Liver (tissue), 9 donors: ENCODE measurements around the gene RPH3AL. TPM values are rescaled to one million over a fixed set of nuclear protein-coding genes. Genes with fewer than 3 reads are reported as not detected.

Experiments used
- DNase-seq: peaks from one replicate; pipeline ENCODE4 v3.0.0-alpha.2; 2017; ENCODE audit warnings: low spot score
- H3K27ac ChIP-seq, 2 donors: one replicate each; pipeline ENCODE4 v1.7.0; 2013; ENCODE audit warnings: inconsistent platforms in 2 of 2, low read length in 2 of 2, control low read depth in 1 of 2, low read depth in 1 of 2, mild to moderate bottlenecking in 1 of 2
- H3K27me3 ChIP-seq, 4 donors: one replicate each; pipeline versions ENCODE4 v1.6.1 to v1.7.0; 2013; ENCODE audit warnings: low read length in 3 of 4, inconsistent platforms in 1 of 4, mild to moderate bottlenecking in 1 of 4, moderate library complexity in 1 of 4; ENCODE audit not compliant: control insufficient read depth in 4 of 4, insufficient read depth in 4 of 4
- H3K36me3 ChIP-seq, 4 donors: one replicate each; pipeline versions ENCODE4 v1.6.1 to v1.7.0; 2013; ENCODE audit warnings: low read length in 3 of 4, mild to moderate bottlenecking in 3 of 4, low read depth in 1 of 4, moderate library complexity in 1 of 4; ENCODE audit not compliant: control insufficient read depth in 4 of 4, insufficient read depth in 3 of 4
- H3K4me1 ChIP-seq, 4 donors: one replicate each; pipeline versions ENCODE4 v1.6.1 to v1.7.0; 2013; ENCODE audit warnings: low read length in 3 of 4, mild to moderate bottlenecking in 3 of 4, moderate library complexity in 1 of 4; ENCODE audit not compliant: control insufficient read depth in 4 of 4, insufficient read depth in 4 of 4
- H3K4me3 ChIP-seq, 3 donors: one replicate each; pipeline versions ENCODE4 v1.6.1 to v1.7.0; 2013; ENCODE audit warnings: low read length in 3 of 3, control low read depth in 1 of 3, low read depth in 1 of 3, mild to moderate bottlenecking in 1 of 3
- H3K9ac ChIP-seq, 2 donors: one replicate each; pipeline ENCODE4 v1.7.0; 2013; ENCODE audit warnings: low read length in 2 of 2, mild to moderate bottlenecking in 2 of 2, moderate library complexity in 2 of 2, control low read depth in 1 of 2, low read depth in 1 of 2
- H3K9me3 ChIP-seq, 4 donors: one replicate each; pipeline versions ENCODE4 v1.6.1 to v1.7.0; 2013; ENCODE audit warnings: low read length in 3 of 4; ENCODE audit not compliant: control insufficient read depth in 4 of 4
- FOXA1 ChIP-seq: IDR thresholded peaks from 2 replicates; pipeline ENCODE4 v1.6.1; 2016; ENCODE audit warnings: antibody characterized with exemption
- GABPA ChIP-seq, 2 donors: IDR thresholded peaks in 1 of 2; conservative IDR thresholded peaks in 1 of 2; 2 replicates each; pipeline ENCODE4 v1.6.1; 2016; ENCODE audit warnings: antibody characterized with exemption in 2 of 2, mild to moderate bottlenecking in 1 of 2, moderate library complexity in 1 of 2
- HNF4A ChIP-seq, 2 donors: conservative IDR thresholded peaks; 2 replicates each; pipeline ENCODE4 v1.6.1; 2016; ENCODE audit warnings: antibody characterized with exemption in 2 of 2, mild to moderate bottlenecking in 2 of 2
- RAD21 ChIP-seq, 2 donors: IDR thresholded peaks; 2 replicates each; pipeline ENCODE4 v1.6.1; 2016; ENCODE audit warnings: antibody characterized with exemption in 2 of 2, mild to moderate bottlenecking in 2 of 2
- RXRA ChIP-seq, 2 donors: IDR thresholded peaks; 2 replicates each; pipeline ENCODE4 v1.6.1; 2017 to 2018; ENCODE audit warnings: antibody characterized with exemption in 2 of 2, mild to moderate bottlenecking in 1 of 2
- SP1 ChIP-seq: IDR thresholded peaks from 2 replicates; pipeline ENCODE4 v1.6.1; 2018; ENCODE audit warnings: antibody characterized with exemption, mild to moderate bottlenecking
- TAF1 ChIP-seq: conservative IDR thresholded peaks from 2 replicates; pipeline ENCODE4 v1.6.1; 2016; ENCODE audit warnings: antibody characterized with exemption, mild to moderate bottlenecking
- YY1 ChIP-seq: IDR thresholded peaks from 2 replicates; pipeline ENCODE4 v1.6.1; 2016; ENCODE audit warnings: antibody characterized with exemption, mild to moderate bottlenecking
- WGBS: extraction: QIAGEN DNeasy Blood & Tissue Kit; methylation state at CpG from one replicate; pipeline ENCODE4 v1.1.7; 2013; 5-methylcytosine and 5-hydroxymethylcytosine counted together
- polyA plus RNA-seq, 2 donors: library from polyadenylated mRNA; stranded (reverse) in 1 of 2; unstranded in 1 of 2; fragments of 200-250 nt in 1 of 2; fragments of >200 nt in 1 of 2; fragmentation: Nextera tagmentation in 1 of 2; extraction: Ambion mirVana in 1 of 2; gene quantifications; one replicate each; pipeline versions ENCODE4 v1.2.1 to v1.2.3, GENCODE V29; 2013 to 2015
- total RNA-seq, 2 donors: library from RNA; depleted of rRNA; stranded (reverse); fragments of >200 nt; gene quantifications; one replicate each; pipeline ENCODE4 v1.2.3, GENCODE V29; 2014
- TF ChIP-seq, protein P1 (sequence below): IDR thresholded peaks from 2 replicates; pipeline ENCODE4 v1.6.1; 2016; ENCODE audit warnings: antibody characterized with exemption, mild to moderate bottlenecking
- TF ChIP-seq, protein P2 (sequence below): IDR thresholded peaks from 2 replicates; pipeline ENCODE4 v1.6.1; 2016; ENCODE audit warnings: antibody characterized with exemption
- TF ChIP-seq, protein P3 (sequence below): IDR thresholded peaks from 2 replicates; pipeline ENCODE4 v1.6.1; 2016; ENCODE audit warnings: antibody characterized with exemption
- donor health status: healthy.
- donor health status: healthy.
- donor health status: healthy.
- donor health status: healthy.
- donor health status: healthy.

Gene RPH3AL
- total and polyA plus RNA-seq, 4 donors: 8.5 to 52.5 (median 13.9) TPM

DNA sequence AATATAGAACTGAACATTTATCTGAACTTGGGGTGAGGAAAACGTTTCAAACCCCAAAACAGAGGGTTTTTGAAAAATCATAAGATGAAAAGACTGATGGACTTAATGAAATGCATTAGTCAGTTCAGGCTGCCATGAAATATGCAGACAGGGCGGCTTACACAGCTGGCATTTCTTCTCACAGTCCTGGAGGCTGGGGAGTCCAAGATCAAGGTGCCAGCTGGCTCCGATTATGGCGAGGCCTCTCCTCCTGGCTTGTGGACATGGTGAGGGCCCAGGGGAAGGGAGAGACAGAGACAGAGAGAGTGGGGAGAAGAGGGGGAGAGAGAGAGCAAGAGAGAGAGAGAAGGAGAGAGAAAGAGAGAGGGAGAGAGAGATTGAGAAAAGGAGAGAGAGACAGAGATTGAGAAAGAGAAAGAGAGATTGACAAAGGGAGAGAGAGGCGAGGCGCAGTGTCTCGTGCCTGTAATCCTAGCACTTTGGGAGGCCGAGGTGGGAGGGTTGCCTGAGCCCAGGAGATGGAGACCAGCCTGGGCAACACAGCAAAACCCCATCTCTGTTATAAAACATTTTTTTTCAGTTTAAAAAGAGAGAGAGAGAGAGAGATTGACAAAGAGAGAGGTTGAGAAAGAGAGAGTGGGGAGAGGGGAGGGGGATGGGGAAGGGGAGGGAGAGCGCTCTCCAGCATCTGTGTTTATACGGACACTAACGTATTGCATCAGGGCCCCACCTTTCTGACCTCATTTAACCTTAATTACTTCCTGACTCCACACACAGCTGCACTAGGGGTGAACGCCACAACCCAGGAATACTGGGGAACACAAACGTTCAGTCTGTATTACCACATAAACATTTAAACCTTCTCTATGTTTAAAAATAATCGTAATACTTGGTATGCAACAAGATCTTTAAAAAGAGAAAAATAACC lies 24.6 kb upstream of the RPH3AL start:
- H3K9ac ChIP-seq: no peak overlapping the region
- DNase-seq: no peak
- H3K36me3 ChIP-seq: no peaks in the 10 kb centered on the region
- no peak overlapping the region for H3K4me3 ChIP-seq
- TF ChIP-seq RXRA (IDR thresholded peaks at IDR 0.05) (peak in 1 of 2 donors; percentile 56), HNF4A (conservative IDR thresholded peaks at IDR 0.05) (no peak)
- no peak overlapping the region for H3K27ac ChIP-seq
- no peaks in the 10 kb centered on the region for H3K27me3 ChIP-seq
- H3K4me1 ChIP-seq: no peaks in the 10 kb centered on the region
- WGBS: 70% methylated on average over 14 of the region's 14 CpGs
- H3K9me3 ChIP-seq: no peaks in the 10 kb centered on the region

DNA sequence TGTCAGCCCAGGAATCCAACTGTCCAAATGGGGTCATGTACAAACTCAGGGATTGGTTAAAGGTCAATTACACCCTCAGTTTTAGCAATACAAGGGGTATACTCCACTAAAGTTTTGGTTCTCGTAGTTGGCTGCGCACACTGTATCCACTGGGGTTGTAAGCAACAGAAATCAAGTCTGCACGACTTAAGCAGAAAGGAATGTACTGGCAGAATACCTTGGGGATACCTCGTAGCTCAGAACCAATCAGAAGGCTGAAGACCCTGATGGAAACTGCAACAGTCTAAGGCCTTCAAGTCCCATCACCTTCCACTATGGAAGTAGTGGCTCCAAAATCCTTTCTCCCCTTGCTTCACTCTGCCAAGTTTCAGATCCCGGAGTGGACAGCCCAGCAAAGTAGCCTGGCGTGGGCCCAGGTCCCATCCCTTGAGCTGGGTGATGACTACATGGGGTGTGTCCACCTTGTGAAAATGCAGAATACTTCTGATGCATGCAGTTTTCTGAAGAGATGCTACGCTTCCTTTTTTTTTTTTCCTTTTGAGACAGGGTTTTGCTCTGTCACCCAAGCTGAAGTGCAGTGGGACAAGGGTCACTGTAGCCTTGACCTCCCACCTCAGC lies 21.1 kb upstream of the RPH3AL start:
- no peak for DNase-seq
- no peak overlapping the region for H3K4me3 ChIP-seq
- H3K27me3 ChIP-seq: no peaks in the 10 kb centered on the region
- TF ChIP-seq RAD21 (IDR thresholded peaks at IDR 0.05) (no peak), GABPA (IDR thresholded peaks at IDR 0.05 in 1 of 2, conservative IDR thresholded peaks at IDR 0.05 in 1 of 2) (no peak), TAF1 (no peak), SP1 (no peak), YY1 (no peak), FOXA1 (no peak)
- TF ChIP-seq, protein P1, sequence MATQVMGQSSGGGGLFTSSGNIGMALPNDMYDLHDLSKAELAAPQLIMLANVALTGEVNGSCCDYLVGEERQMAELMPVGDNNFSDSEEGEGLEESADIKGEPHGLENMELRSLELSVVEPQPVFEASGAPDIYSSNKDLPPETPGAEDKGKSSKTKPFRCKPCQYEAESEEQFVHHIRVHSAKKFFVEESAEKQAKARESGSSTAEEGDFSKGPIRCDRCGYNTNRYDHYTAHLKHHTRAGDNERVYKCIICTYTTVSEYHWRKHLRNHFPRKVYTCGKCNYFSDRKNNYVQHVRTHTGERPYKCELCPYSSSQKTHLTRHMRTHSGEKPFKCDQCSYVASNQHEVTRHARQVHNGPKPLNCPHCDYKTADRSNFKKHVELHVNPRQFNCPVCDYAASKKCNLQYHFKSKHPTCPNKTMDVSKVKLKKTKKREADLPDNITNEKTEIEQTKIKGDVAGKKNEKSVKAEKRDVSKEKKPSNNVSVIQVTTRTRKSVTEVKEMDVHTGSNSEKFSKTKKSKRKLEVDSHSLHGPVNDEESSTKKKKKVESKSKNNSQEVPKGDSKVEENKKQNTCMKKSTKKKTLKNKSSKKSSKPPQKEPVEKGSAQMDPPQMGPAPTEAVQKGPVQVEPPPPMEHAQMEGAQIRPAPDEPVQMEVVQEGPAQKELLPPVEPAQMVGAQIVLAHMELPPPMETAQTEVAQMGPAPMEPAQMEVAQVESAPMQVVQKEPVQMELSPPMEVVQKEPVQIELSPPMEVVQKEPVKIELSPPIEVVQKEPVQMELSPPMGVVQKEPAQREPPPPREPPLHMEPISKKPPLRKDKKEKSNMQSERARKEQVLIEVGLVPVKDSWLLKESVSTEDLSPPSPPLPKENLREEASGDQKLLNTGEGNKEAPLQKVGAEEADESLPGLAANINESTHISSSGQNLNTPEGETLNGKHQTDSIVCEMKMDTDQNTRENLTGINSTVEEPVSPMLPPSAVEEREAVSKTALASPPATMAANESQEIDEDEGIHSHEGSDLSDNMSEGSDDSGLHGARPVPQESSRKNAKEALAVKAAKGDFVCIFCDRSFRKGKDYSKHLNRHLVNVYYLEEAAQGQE: no peak
- TF ChIP-seq, protein P2, sequence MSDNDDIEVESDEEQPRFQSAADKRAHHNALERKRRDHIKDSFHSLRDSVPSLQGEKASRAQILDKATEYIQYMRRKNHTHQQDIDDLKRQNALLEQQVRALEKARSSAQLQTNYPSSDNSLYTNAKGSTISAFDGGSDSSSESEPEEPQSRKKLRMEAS: no peak
- TF ChIP-seq, protein P3, sequence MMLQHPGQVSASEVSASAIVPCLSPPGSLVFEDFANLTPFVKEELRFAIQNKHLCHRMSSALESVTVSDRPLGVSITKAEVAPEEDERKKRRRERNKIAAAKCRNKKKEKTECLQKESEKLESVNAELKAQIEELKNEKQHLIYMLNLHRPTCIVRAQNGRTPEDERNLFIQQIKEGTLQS: no peak
- no peaks in the 10 kb centered on the region for H3K4me1 ChIP-seq
- 81% methylated on average over 7 of the region's 7 CpGs for WGBS
- peaks cover 0 to 2% (median 0%) of the 10 kb centered on the region in 4 donors for H3K36me3 ChIP-seq
- no peak overlapping the region for H3K9ac ChIP-seq
- no peak overlapping the region for H3K27ac ChIP-seq
- no peaks in the 10 kb centered on the region for H3K9me3 ChIP-seq
